ENCODE data around the gene UNKL. TPM values are rescaled to one million over a fixed set of nuclear protein-coding genes. Genes with fewer than 3 reads are reported as not detected.

The UNKL gene
- total and polyA plus RNA-seq, 5 donors, result 6.3 to 16.4 (median 13.1) TPM

- Histone ChIP-seq H3K27ac (ENCODE audit: low read length) (no peak overlapping the region), H3K4me3 (ENCODE audit: low read length) (no peak overlapping the region), H3K4me1 (ENCODE audit: control insufficient read depth, insufficient read depth, low read length) (no peaks in the 10 kb centered on the region), H3K27me3 (ENCODE audit: control insufficient read depth, insufficient read depth) (no peaks in the 10 kb centered on the region), H3K9me3 (ENCODE audit: control insufficient read depth, low read length) (no peaks in the 10 kb centered on the region)
- DNase-seq (no peak), ATAC-seq (peak in 1 of 2 donors; percentile 9)
- intact Hi-C loops (cut with DNase I), result no loop called here
- 70% methylated on average over 17 of the region's 17 CpGs for WGBS
Observed at GRCh38 chr16:1326946-1327618, 87.4 kb downstream of the UNKL start.

GRCh38 chr16:1326391-1326790 lies 88.1 kb downstream of the UNKL start:
- ATAC-seq (no peak), DNase-seq (no peak)
- no peak overlapping the region for H3K27ac ChIP-seq (ENCODE audit: low read length)
- 69% methylated on average over 17 of the region's 17 CpGs for WGBS
- no peak overlapping the region for H3K4me3 ChIP-seq (ENCODE audit: low read length)
- H3K4me1 ChIP-seq (ENCODE audit: control insufficient read depth, insufficient read depth, low read length), result no peaks in the 10 kb centered on the region
- no peaks in the 10 kb centered on the region for H3K9me3 ChIP-seq (ENCODE audit: control insufficient read depth, low read length)
- no peaks in the 10 kb centered on the region for H3K27me3 ChIP-seq (ENCODE audit: control insufficient read depth, insufficient read depth)
- intact Hi-C loops (cut with DNase I), result no loop called here

DNA sequence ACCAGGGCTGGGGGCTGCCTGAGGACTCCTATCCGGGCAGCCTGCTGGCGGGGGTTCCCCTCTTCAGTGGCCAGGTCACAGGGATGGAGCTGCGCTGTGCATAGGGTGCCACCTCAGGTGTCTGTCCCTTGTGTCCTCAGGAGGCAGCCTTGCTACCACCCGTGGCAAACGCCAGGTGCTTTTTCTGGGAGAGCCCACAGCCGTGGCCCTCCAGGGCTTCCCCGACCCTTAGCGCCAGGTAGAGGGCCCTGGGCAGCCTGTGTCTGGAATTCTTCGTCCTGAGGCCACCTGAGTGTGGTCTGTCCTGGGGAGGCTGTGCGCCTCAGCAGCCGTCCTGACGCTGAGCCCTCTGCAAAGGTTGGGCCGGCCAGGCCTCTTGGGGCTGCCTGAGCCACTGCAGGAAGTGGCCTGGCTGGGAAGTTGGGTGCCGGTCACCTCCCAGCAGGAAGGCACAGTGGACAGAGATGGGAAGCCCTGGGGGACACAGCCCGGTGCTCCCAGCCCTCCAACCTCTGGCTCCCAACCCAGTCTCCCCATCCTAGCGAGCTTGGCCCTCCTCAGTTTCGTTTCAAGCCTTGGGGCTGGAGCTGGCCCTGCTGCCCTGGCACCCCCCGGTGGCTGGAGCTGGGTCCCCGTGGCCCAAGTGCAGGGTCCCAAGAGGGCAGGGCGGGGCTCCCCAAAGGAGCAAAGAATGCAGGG lies 88.7 kb downstream of the UNKL start:
- no peak overlapping the region for H3K27ac ChIP-seq (ENCODE audit: low read length)
- DNase-seq (no peak), ATAC-seq (peak; percentile 7 to 14)
- WGBS, result 60% methylated on average over 20 of the region's 20 CpGs
- H3K4me3 ChIP-seq (ENCODE audit: low read length), result no peak overlapping the region
- no peaks in the 10 kb centered on the region for H3K4me1 ChIP-seq (ENCODE audit: control insufficient read depth, insufficient read depth, low read length)
- no peaks in the 10 kb centered on the region for H3K9me3 ChIP-seq (ENCODE audit: control insufficient read depth, low read length)
- no peaks in the 10 kb centered on the region for H3K27me3 ChIP-seq (ENCODE audit: control insufficient read depth, insufficient read depth)
- intact Hi-C loops (cut with DNase I), result no loop called here

DNA sequence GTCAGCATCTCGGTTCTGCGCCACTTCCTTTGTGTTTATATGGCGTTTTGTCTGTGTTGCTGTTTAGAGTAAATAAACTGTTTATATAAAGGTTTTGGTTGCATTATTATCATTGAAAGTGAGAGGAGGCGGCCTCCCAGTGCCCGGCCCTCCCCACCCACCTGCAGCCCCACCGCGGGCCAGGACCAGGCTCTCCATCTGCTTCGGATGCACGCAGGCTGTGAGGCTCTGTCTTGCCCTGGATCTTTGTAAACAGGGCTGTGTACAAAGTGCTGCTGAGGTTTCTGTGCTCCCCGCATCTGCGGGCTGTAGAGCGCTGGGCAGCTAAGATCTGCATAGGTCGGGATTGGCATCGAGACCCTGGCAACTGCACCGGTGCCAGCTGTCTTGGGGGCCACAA lies 89.2 kb downstream of the UNKL start:
- H3K4me1 ChIP-seq (ENCODE audit: control insufficient read depth, insufficient read depth, low read length), result no peaks in the 10 kb centered on the region
- no peaks in the 10 kb centered on the region for H3K9me3 ChIP-seq (ENCODE audit: control insufficient read depth, low read length)
- no peak for ATAC-seq
- intact Hi-C loops (cut with DNase I), result no loop called here
- no peak for DNase-seq
- H3K27ac ChIP-seq (ENCODE audit: low read length), result no peak overlapping the region
- WGBS, result 89% methylated on average over 15 of the region's 15 CpGs
- no peak overlapping the region for H3K4me3 ChIP-seq (ENCODE audit: low read length)
- H3K27me3 ChIP-seq (ENCODE audit: control insufficient read depth, insufficient read depth), result no peaks in the 10 kb centered on the region

- H3K27ac ChIP-seq (ENCODE audit: low read length), result no peak overlapping the region
- H3K27me3 ChIP-seq (ENCODE audit: control insufficient read depth, insufficient read depth), result no peaks in the 10 kb centered on the region
- H3K4me3 ChIP-seq (ENCODE audit: low read length), result no peak overlapping the region
- intact Hi-C loops (cut with DNase I), result no loop called here
- no peak for DNase-seq
- ATAC-seq, result no peak
- no peaks in the 10 kb centered on the region for H3K9me3 ChIP-seq (ENCODE audit: control insufficient read depth, low read length)
- no peaks in the 10 kb centered on the region for H3K4me1 ChIP-seq (ENCODE audit: control insufficient read depth, insufficient read depth, low read length)
- 81% methylated on average over 22 of the region's 22 CpGs for WGBS
Observed at GRCh38 chr16:1324286-1324826, 90.1 kb downstream of the UNKL start.

DNA sequence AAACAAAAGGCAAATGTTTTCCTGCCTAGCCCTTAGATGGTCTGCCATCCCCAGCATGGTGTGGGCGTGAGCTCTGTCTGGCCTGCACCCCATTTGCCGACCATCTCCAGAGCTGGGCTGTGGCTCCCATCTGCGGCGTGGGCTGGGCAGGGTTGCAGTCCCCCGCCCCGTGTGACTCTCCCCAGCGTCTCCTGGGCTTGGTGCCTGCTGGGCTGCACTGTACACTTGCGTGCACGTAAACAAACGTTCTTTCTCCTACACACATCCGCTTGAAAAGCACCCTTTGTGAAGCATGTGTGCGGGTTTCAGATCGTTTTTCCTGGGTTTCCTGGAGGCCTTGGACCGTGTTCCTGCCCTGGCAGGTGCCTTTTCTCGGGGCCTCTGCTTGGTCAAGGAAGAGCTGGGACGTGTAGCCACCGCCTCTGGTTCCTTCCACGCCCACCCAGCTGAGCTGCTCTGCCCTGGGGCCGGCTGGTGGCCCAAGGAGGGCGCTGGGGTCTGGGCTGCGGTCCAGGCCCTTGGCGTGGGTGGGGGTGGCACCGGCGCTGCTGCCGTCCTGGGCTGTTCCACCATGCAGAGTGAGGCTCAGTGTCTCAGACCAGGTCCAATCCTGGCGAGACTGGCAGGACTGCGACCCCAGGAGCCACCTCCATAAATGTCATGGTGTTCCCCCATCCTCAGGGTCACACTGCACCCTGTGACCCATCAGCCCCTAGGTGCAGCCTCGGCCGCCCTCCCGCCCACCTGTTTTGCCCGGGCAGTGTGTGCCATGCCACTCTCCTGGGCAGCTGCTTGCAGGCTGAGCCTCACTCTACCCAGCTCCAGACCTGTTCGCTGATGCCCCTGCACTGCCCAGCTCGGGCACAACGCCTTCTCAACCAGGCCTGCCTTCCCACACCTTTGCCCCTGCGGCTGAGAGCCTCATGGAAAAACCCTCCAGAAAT lies 90.9 kb downstream of the UNKL start:
- H3K4me3 ChIP-seq (ENCODE audit: low read length), result no peak overlapping the region
- WGBS, result 80% methylated on average over 35 of the region's 35 CpGs
- DNase-seq (no peak), ATAC-seq (no peak)
- H3K27me3 ChIP-seq (ENCODE audit: control insufficient read depth, insufficient read depth), result no peaks in the 10 kb centered on the region
- H3K4me1 ChIP-seq (ENCODE audit: control insufficient read depth, insufficient read depth, low read length), result no peaks in the 10 kb centered on the region
- H3K27ac ChIP-seq (ENCODE audit: low read length), result no peak overlapping the region
- intact Hi-C loops (cut with DNase I), result no loop called here
- no peaks in the 10 kb centered on the region for H3K9me3 ChIP-seq (ENCODE audit: control insufficient read depth, low read length)

DNA sequence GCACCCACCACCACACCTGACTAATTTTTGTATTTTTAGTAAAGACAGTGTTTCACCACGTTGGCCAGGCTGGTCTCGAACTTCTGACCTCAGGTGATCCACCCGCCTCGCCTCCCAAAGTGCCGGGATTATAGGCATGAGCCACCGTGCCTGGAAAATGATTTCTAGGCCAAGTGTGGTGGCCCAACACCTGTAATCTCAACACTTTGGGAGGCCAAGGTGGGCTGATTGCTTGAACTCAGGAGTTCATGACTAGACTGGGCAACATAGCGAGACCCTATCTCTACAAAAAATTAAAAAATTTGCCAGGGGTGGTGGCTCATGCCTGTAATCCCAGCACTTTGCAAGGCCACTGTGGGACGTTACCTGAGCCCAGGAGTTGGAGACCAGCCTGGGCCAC lies 92.1 kb downstream of the UNKL start:
- H3K27me3 ChIP-seq (ENCODE audit: control insufficient read depth, insufficient read depth), result no peaks in the 10 kb centered on the region
- no peaks in the 10 kb centered on the region for H3K4me1 ChIP-seq (ENCODE audit: control insufficient read depth, insufficient read depth, low read length)
- 97% methylated on average over 8 of the region's 8 CpGs for WGBS
- DNase-seq (no peak), ATAC-seq (no peak)
- H3K9me3 ChIP-seq (ENCODE audit: control insufficient read depth, low read length), result no peaks in the 10 kb centered on the region
- intact Hi-C loops (cut with DNase I), result no loop called here
- no peak overlapping the region for H3K27ac ChIP-seq (ENCODE audit: low read length)
- no peak overlapping the region for H3K4me3 ChIP-seq (ENCODE audit: low read length)

DNA sequence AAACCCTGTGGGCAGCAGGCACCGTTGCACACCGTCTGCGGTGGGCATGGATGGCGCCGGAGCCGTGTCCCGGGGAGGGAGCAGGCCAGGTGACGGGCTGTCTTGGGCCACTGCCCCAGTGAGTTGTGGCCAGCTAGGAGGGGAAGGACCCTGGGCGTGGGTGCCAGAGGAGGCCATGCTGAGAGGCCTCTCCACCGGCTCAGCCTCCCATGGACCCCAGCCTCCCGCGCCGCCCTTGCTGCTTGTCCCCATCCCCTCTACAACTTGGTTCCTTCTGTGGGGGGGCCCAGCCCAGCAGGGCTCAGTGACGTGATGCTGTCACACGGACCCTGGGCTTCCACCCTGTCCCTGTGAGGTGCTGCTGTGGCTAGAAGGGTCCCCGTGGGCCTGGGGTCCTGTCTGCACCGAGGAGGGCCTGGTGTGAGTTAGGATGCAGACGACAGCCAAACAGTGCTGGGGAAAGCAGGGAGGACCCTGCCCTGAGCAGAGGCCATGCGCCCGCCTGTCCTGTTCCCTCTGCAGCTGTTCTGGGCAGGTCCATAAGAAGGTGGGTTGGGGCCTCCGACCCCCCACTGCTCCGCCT lies 93.8 kb downstream of the UNKL start:
- no peak overlapping the region for H3K4me3 ChIP-seq (ENCODE audit: low read length)
- peak in 1 of 3 donors; percentile 40 for DNase-seq
- intact Hi-C loops (cut with DNase I), result no loop called here
- H3K4me1 ChIP-seq (ENCODE audit: control insufficient read depth, insufficient read depth, low read length), result no peaks in the 10 kb centered on the region
- no peaks in the 10 kb centered on the region for H3K27me3 ChIP-seq (ENCODE audit: control insufficient read depth, insufficient read depth)
- H3K9me3 ChIP-seq (ENCODE audit: control insufficient read depth, low read length), result no peaks in the 10 kb centered on the region
- WGBS, result 89% methylated on average over 21 of the region's 22 CpGs
- ATAC-seq, result peak in 1 of 2 donors; percentile 6
- no peak overlapping the region for H3K27ac ChIP-seq (ENCODE audit: low read length)

DNA sequence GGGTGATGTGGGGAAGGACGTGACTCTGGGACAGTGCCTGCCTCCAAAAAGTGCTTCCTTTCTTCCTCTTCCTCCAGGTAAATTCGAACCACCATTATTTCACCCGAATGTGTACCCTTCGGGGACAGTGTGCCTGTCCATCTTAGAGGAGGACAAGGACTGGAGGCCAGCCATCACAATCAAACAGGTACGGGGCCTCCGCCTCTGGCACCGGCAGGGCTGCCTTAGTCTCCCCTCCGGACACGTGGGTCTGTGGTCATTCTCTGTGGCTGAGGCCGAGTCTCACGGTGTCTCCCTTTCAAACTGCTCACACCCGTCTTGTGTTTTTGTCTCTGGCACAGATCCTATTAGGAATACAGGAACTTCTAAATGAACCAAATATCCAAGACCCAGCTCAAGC lies 94.4 kb downstream of the UNKL start:
- H3K27me3 ChIP-seq (ENCODE audit: control insufficient read depth, insufficient read depth), result no peaks in the 10 kb centered on the region
- no peaks in the 10 kb centered on the region for H3K9me3 ChIP-seq (ENCODE audit: control insufficient read depth, low read length)
- DNase-seq (no peak), ATAC-seq (no peak)
- H3K27ac ChIP-seq (ENCODE audit: low read length), result no peak overlapping the region
- H3K4me3 ChIP-seq (ENCODE audit: low read length), result no peak overlapping the region
- H3K4me1 ChIP-seq (ENCODE audit: control insufficient read depth, insufficient read depth, low read length), result no peaks in the 10 kb centered on the region
- intact Hi-C loops (cut with DNase I), result no loop called here
- WGBS, result 80% methylated on average over 12 of the region's 12 CpGs

- 93% methylated on average over 33 of the region's 33 CpGs for WGBS
- Histone ChIP-seq H3K27ac (ENCODE audit: low read length) (no peak overlapping the region), H3K4me1 (ENCODE audit: control insufficient read depth, insufficient read depth, low read length) (no peaks in the 10 kb centered on the region), H3K9me3 (ENCODE audit: control insufficient read depth, low read length) (no peaks in the 10 kb centered on the region), H3K27me3 (ENCODE audit: control insufficient read depth, insufficient read depth) (no peaks in the 10 kb centered on the region), H3K4me3 (ENCODE audit: low read length) (no peak overlapping the region)
- DNase-seq (peak in 1 of 3 donors; percentile 32), ATAC-seq (no peak)
- intact Hi-C loops (cut with DNase I), result no loop called here
Observed at GRCh38 chr16:1319041-1319440, 95.5 kb downstream of the UNKL start.
